GM23248 (cell line): ENCODE data around the gene GFOD1. TPM values are rescaled to one million over a fixed set of nuclear protein-coding genes. Genes with fewer than 3 reads are reported as not detected.

Source experiments
- DNase-seq: peaks from one replicate; pipeline ENCODE4 v3.0.0-alpha.2; 2015
- H2AFZ ChIP-seq: fragments of 200-600 bp; sonication (generic); 2 replicates; pipeline ENCODE4 v1.6.1; 2016; ENCODE audit warnings: antibody characterized with exemption
- H3F3A ChIP-seq: fragments of 200-600 bp; sonication (generic); 2 replicates; pipeline ENCODE4 v1.6.1; 2016; ENCODE audit warnings: mild to moderate bottlenecking, antibody characterized with exemption, mixed run types; ENCODE audit not compliant: insufficient read depth
- H3K27ac ChIP-seq: fragments of 200-600 bp; sonication (generic); 2 replicates; pipeline ENCODE4 v1.5.1; 2016; ENCODE audit warnings: mild to moderate bottlenecking
- H3K27me3 ChIP-seq: fragments of 200-600 bp; sonication (generic); replicated peaks from 2 replicates; pipeline ENCODE4 v1.6.1; 2016; ENCODE audit warnings: mild to moderate bottlenecking; ENCODE audit not compliant: insufficient read depth
- H3K36me3 ChIP-seq: fragments of 200-600 bp; sonication (generic); 2 replicates; pipeline ENCODE4 v1.6.1; 2016; ENCODE audit warnings: low read depth, mild to moderate bottlenecking
- H3K4me1 ChIP-seq: fragments of 200-600 bp; sonication (generic); 2 replicates; pipeline ENCODE4 v1.6.1; 2016; ENCODE audit warnings: mild to moderate bottlenecking; ENCODE audit not compliant: insufficient read depth
- H3K4me2 ChIP-seq: fragments of 200-600 bp; sonication (generic); one replicate; pipeline ENCODE4 v1.6.1; 2016; ENCODE audit warnings: mild to moderate bottlenecking; ENCODE audit not compliant: unreplicated experiment
- H3K4me3 ChIP-seq: fragments of 200-600 bp; sonication (generic); 2 replicates; pipeline ENCODE4 v1.5.1; 2016; ENCODE audit warnings: mild to moderate bottlenecking
- H3K79me2 ChIP-seq: fragments of 200-600 bp; sonication (generic); 2 replicates; pipeline ENCODE4 v1.6.1; 2016; ENCODE audit warnings: mild to moderate bottlenecking; ENCODE audit not compliant: insufficient read depth
- H3K9ac ChIP-seq: fragments of 200-600 bp; sonication (generic); 2 replicates; pipeline ENCODE4 v1.6.1; 2016; ENCODE audit warnings: mild to moderate bottlenecking
- H3K9me2 ChIP-seq: fragments of 200-600 bp; sonication (generic); 2 replicates; pipeline ENCODE4 v1.6.1; 2016; ENCODE audit warnings: mixed run types, mild to moderate bottlenecking, moderate library complexity; ENCODE audit not compliant: insufficient read depth
- H3K9me3 ChIP-seq: fragments of 200-600 bp; sonication (generic); one replicate; pipeline ENCODE4 v1.6.1; 2017; ENCODE audit warnings: low read depth
- H4K20me1 ChIP-seq: fragments of 200-600 bp; sonication (generic); 2 replicates; pipeline ENCODE4 v1.6.0; 2016; ENCODE audit not compliant: insufficient read depth
- EZH2 ChIP-seq: fragments of 200-600 bp; sonication (generic); IDR thresholded peaks from 2 replicates; pipeline ENCODE4 v1.6.1; 2018; ENCODE audit warnings: antibody characterized with exemption, mild to moderate bottlenecking; ENCODE audit not compliant: insufficient read depth, poor library complexity, severe bottlenecking
- EZH2phosphoT487 ChIP-seq: fragments of 200-600 bp; sonication (generic); IDR thresholded peaks from 2 replicates; pipeline ENCODE4 v1.6.1; 2018; ENCODE audit warnings: antibody characterized with exemption, moderate library complexity, mild to moderate bottlenecking, low read depth; ENCODE audit not compliant: insufficient read depth
- WGBS, 2 experiments: methylation state at CpG; one replicate each; pipeline ENCODE4 v1.1.6; 2015 to 2017; ENCODE audit warnings: low lambda C conversion rate in 2 of 2, low coverage in 1 of 2; ENCODE audit errors: missing lambda C conversion rate in 2 of 2; 5-methylcytosine and 5-hydroxymethylcytosine counted together
- in situ Hi-C: fragments of 300-500 bp; cut with MboI; formaldehyde crosslinking; loops from 2 replicates; pipeline ENCODE4 v1.15.0; 2020
- polyA plus RNA-seq: library from polyadenylated mRNA; unstranded; fragments of >200 nt; fragmentation: Nextera tagmentation; extraction: Ambion mirVana; gene quantifications from 2 replicates; pipeline ENCODE4 v1.2.1, GENCODE V29; 2016
- total RNA-seq: library from RNA; depleted of rRNA; stranded (reverse); fragments of >200 nt; shearing (Covaris generic); gene quantifications from 2 replicates; pipeline ENCODE4 v1.2.3, GENCODE V29; 2014

GFOD1 gene
- total and polyA plus RNA-seq, 2 experiments from 2014 or later = 0.84 to 0.97 TPM

DNA sequence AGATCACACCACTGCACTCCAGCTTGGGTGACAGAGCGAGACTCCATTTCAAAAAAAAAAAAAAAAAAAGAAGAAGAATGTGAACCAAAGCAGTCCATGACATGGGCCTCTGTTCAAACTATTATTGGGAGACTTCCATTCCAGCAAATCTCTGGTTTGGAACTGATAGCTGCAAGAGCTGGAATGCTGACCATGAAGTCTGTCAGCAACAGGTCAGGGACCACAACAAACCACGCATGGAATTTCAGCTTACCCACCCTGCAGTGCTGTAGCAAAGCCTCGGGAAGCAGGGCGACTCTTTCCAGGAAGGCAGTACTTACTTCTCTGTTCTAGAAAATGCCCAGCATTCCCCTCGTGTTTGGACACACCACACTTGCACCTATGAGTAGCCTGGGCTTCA, 125.0 kb downstream of the GFOD1 start:
- WGBS, 2 experiments = 89 to 94% methylated on average over 4 to 5 of the region's 5 CpGs
- Histone ChIP-seq H3K27ac (no peak overlapping the region), H2AFZ (no peak overlapping the region), H3K9me2 (no peaks in the 10 kb centered on the region), H3K4me3 (no peak overlapping the region), H3K79me2 (no peaks in the 10 kb centered on the region), H3K4me2 (no peak overlapping the region), H3K36me3 (no peaks in the 10 kb centered on the region), H3K9me3 (no peaks in the 10 kb centered on the region), H4K20me1 (no peaks in the 10 kb centered on the region), H3K27me3 (no peaks in the 10 kb centered on the region), H3K4me1 (peaks cover 6% of the 10 kb centered on the region; the same call in 1 of the 2 replicates), H3K9ac (no peak overlapping the region), H3F3A (0 out of 2 replicates have a peak, but pooled peaks cover 2% of the 10 kb centered on the region)
- no peak for DNase-seq
- in situ Hi-C loops = no loop called here
- no peak for TF ChIP-seq EZH2phosphoT487
- TF ChIP-seq EZH2 = no peak

DNA sequence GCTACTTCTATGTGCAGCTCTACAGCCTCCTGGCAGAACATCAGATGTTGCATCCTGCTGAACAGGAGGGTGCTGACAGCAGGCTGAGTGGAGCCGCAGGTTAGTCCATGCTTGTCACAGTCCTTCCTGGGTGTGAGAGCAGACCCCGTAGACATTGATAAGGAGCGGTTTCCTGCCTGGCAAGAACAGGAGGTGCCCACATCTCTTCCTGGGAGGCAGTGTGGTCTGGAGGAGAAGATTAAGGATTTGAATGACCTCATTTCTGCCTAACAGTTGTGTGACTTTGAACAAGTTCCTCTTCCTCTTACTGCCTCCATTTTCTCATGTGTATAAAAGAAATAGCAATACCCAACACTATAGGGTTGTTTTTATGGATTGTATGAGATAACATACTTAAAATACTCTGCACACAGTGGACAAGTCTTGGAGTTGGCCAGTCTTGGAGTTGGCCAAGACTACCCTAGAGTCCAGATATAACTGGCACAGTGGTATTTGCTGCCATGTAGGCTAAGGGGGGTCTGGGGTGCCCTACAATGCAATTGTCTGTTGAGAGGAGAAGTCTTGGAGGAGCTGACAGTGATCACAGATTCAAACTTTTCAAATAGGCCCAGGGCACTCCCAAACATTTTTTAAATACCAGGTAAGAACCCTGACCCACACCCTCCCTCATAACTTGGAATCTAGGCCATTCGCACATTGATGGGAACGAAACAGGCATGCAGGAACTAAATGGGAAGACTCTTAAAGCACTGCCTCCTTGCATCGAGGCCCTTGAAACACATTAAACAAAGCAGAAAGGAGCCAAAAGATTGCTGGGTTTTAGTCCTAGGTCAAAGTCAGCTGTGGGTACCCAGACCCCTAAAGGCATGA, 126.5 kb downstream of the GFOD1 start:
- Histone ChIP-seq H3K9me2 (no peaks in the 10 kb centered on the region), H3K9me3 (no peaks in the 10 kb centered on the region), H3K9ac (no peak overlapping the region), H3K4me3 (no peak overlapping the region), H3K4me2 (no peak overlapping the region), H3K27me3 (no peaks in the 10 kb centered on the region), H2AFZ (no peak overlapping the region), H3K4me1 (peaks cover 16% of the 10 kb centered on the region), H3K36me3 (no peaks in the 10 kb centered on the region), H3K79me2 (no peaks in the 10 kb centered on the region), H4K20me1 (no peaks in the 10 kb centered on the region), H3F3A (peaks cover 15% of the 10 kb centered on the region), H3K27ac (no peak overlapping the region)
- 93 to 99% methylated on average over 6 of the region's 6 CpGs for WGBS, 2 experiments
- TF ChIP-seq EZH2 (no peak), EZH2phosphoT487 (no peak)
- in situ Hi-C loops = no loop called here
- no peak for DNase-seq

DNA sequence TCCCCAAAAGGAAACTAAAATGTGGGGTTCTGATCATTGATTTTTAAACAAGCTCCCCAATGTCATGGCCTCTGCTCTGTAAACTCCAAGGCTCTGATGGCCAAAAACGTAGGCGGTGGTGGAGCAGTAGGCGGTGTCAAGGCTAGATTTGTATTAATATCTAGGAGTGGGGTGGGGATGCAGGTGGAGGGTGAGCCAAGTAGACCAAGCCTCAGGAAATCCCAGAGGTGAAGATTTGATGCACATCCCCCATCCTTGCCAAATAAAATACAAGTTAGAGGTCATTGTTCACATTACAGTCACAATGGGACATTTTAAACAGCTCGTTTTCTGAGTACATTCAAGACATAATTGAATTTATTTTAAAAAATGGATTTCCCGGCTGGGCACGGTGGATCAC, 128.1 kb downstream of the GFOD1 start:
- Histone ChIP-seq H3K36me3 (no peaks in the 10 kb centered on the region), H3K27me3 (no peaks in the 10 kb centered on the region), H3K9me3 (no peaks in the 10 kb centered on the region), H3K4me1 (peaks cover 30% of the 10 kb centered on the region), H3K4me3 (no peak overlapping the region), H4K20me1 (no peaks in the 10 kb centered on the region), H3K27ac (no peak overlapping the region), H3F3A (peaks cover 28% of the 10 kb centered on the region), H3K79me2 (no peaks in the 10 kb centered on the region), H3K4me2 (no peak overlapping the region), H2AFZ (no peak overlapping the region), H3K9ac (no peak overlapping the region), H3K9me2 (no peaks in the 10 kb centered on the region)
- DNase-seq = no peak
- 97% methylated on average over 6 of the region's 6 CpGs for WGBS, 2 experiments
- in situ Hi-C loops = no loop called here
- TF ChIP-seq EZH2 = no peak
- no peak for TF ChIP-seq EZH2phosphoT487

DNA sequence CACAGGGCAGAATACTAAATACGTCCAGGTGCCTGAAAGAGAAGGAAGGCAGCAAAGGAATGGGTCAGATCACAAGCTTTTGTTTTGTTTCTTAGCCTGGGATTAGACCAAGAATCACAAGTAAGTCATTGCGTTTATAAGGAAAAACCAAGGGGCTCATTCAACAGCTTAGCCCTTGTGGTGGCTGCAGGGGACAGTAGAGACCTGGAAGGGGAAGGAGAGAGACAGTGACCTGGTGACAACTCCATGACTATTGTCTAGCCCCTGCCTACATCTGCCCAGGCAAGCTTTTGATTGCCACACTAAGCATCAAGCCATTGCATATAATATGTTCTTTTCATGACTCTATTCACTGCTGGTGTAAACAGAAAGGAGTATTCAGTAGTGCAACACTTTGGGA, 128.9 kb downstream of the GFOD1 start:
- Histone ChIP-seq H3K79me2 (no peaks in the 10 kb centered on the region), H3K9me2 (no peaks in the 10 kb centered on the region), H2AFZ (no peak overlapping the region), H3K4me2 (no peak overlapping the region), H3K4me1 (peaks cover 38% of the 10 kb centered on the region), H3K36me3 (no peaks in the 10 kb centered on the region), H3F3A (peaks cover 28% of the 10 kb centered on the region), H3K4me3 (no peak overlapping the region), H3K27ac (no peak overlapping the region), H3K9me3 (no peaks in the 10 kb centered on the region), H4K20me1 (no peaks in the 10 kb centered on the region), H3K9ac (no peak overlapping the region), H3K27me3 (no peaks in the 10 kb centered on the region)
- 96 to 100% methylated on average over 2 of the region's 2 CpGs for WGBS, 2 experiments
- in situ Hi-C loops = no loop called here
- TF ChIP-seq EZH2phosphoT487 (no peak), EZH2 (no peak)
- no peak for DNase-seq
